ENCODE measurements around the gene GP1BA.

DNA sequence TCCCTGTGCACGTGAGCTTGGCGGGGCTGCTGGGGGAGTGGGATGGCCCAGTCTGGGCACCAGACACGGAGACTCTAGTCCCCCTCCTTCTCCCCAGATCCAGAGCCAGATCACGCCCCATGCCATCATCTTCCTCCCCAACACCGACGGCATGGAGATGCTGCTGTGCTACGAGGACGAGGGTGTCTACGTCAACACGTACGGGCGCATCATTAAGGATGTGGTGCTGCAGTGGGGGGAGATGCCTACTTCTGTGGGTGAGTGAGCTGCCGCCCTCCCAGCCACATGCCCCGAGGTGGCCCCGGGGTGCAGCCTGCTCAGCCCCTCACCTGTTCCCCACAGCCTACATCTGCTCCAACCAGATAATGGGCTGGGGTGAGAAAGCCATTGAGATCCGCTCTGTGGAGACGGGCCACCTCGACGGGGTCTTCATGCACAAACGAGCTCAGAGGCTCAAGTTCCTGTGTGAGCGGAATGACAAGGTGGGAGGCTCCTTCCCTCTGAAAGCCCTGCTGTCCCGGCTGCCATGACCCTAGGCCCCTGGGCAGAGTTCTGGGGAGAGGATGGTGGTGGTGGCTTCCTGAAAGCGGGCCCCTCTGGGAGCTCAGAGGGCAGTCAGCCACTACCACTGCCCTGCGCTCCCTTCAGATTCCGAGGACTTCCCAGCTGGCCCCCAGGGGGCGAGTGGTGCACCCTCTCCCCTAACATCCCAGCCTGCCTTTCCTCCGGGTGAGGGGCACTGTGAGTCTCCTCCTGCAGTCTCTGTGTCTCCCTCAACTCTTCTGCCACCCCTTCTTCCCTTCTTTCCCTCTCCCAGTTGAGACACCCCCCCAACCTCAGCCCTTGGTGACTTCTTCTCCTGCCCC is 35.5 kb upstream of the GP1BA start:
- TF ChIP-seq SP1 (IDR thresholded peaks at IDR 0.05; ENCODE audit: low read depth, low read length) (no peak), JUN (IDR thresholded peaks at IDR 0.05; ENCODE audit: low read depth, low read length) (no peak)
